ENCODE measurements around the gene KAT6B. TPM values are rescaled to one million over a fixed set of nuclear protein-coding genes. Genes with fewer than 3 reads are reported as not detected.

The KAT6B gene
- total RNA-seq, 1 donor from 2014 or later = 41.1 TPM

DNA sequence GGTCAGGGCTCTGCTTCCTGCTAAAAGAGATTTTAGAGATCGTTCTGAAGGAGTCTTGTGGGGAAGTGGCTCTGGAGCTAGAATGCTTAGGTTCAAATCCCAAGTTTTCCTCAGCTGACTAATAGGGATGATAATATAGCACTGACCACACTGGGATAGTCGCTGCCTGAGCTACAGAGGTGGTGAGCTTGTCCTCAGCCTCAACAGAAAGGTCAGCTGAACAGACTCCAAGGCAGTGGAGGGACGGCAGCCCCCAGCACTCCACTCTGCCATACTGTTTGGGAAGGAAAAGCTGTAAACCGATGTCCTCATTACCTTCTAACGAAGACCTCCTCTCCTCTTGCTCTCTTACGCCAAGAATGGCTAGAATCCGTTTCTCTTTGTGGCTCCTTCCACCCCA, 36.2 kb downstream of the KAT6B start:
- Histone ChIP-seq H3K9me3 (no peaks in the 10 kb centered on the region), H3K27me3 (no peaks in the 10 kb centered on the region), H3K36me3 (no peaks in the 10 kb centered on the region), H3K4me3 (no peak overlapping the region), H3K4me1 (no peaks in the 10 kb centered on the region), H3K27ac (no peak overlapping the region)
- intact Hi-C loops (cut with DNase I) = no loop called here
- DNase-seq (ENCODE audit: low spot score in 2 of 2) = no peak
- TF ChIP-seq, protein P1, sequence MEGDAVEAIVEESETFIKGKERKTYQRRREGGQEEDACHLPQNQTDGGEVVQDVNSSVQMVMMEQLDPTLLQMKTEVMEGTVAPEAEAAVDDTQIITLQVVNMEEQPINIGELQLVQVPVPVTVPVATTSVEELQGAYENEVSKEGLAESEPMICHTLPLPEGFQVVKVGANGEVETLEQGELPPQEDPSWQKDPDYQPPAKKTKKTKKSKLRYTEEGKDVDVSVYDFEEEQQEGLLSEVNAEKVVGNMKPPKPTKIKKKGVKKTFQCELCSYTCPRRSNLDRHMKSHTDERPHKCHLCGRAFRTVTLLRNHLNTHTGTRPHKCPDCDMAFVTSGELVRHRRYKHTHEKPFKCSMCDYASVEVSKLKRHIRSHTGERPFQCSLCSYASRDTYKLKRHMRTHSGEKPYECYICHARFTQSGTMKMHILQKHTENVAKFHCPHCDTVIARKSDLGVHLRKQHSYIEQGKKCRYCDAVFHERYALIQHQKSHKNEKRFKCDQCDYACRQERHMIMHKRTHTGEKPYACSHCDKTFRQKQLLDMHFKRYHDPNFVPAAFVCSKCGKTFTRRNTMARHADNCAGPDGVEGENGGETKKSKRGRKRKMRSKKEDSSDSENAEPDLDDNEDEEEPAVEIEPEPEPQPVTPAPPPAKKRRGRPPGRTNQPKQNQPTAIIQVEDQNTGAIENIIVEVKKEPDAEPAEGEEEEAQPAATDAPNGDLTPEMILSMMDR (IDR thresholded peaks at IDR 0.05) = no peak

DNA sequence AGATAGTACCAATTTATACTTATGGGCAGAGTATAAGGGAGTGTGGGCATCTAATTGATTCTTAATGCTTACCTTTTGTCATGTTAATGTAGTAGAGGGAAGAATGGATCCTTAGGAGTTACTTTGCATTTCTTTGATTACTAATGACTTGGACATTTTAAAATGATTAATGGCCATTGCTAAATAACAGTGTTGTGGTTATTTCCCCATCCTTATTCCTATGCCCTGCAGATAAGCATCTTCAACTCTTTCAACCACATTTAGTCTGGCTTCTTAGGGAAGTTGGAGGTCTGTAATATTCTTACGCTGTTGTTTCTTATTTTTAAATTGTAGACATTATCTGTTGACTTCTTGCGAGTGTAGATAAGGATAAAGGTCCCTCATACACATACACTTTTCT, 37.2 kb downstream of the KAT6B start:
- Histone ChIP-seq H3K36me3 (no peaks in the 10 kb centered on the region), H3K9me3 (no peaks in the 10 kb centered on the region), H3K27me3 (no peaks in the 10 kb centered on the region), H3K4me3 (no peak overlapping the region), H3K4me1 (no peaks in the 10 kb centered on the region), H3K27ac (no peak overlapping the region)
- intact Hi-C loops (cut with DNase I) = no loop called here
- DNase-seq (ENCODE audit: low spot score in 2 of 2) = no peak
- TF ChIP-seq, protein P1 (IDR thresholded peaks at IDR 0.05) = no peak

DNA sequence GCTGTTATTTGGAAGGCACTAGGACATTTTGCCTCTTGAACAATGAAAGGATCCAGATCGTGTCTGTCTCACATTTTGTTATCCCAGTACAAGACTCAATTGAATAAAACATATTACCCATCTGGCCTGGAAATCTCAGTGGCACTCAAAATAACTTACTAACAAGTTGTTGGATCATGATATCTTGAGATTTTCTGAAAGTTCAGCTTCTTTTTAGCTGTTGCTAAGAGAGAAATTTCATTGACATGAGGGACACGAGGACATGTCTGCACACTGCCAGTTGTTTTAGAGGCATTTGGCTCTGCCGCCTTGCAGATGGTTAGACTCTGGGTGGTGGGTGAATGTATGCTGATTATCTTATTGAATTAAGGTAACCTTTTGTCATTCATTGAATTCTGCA, 41.0 kb downstream of the KAT6B start:
- H3K27me3 ChIP-seq = no peaks in the 10 kb centered on the region
- no peaks in the 10 kb centered on the region for H3K4me1 ChIP-seq
- DNase-seq (ENCODE audit: low spot score in 2 of 2) = no peak
- H3K9me3 ChIP-seq = no peaks in the 10 kb centered on the region
- no peaks in the 10 kb centered on the region for H3K36me3 ChIP-seq
- intact Hi-C loops (cut with DNase I) = no loop called here
- no peak overlapping the region for H3K27ac ChIP-seq
- TF ChIP-seq, protein P1 (IDR thresholded peaks at IDR 0.05) = no peak
- H3K4me3 ChIP-seq = no peak overlapping the region

DNA sequence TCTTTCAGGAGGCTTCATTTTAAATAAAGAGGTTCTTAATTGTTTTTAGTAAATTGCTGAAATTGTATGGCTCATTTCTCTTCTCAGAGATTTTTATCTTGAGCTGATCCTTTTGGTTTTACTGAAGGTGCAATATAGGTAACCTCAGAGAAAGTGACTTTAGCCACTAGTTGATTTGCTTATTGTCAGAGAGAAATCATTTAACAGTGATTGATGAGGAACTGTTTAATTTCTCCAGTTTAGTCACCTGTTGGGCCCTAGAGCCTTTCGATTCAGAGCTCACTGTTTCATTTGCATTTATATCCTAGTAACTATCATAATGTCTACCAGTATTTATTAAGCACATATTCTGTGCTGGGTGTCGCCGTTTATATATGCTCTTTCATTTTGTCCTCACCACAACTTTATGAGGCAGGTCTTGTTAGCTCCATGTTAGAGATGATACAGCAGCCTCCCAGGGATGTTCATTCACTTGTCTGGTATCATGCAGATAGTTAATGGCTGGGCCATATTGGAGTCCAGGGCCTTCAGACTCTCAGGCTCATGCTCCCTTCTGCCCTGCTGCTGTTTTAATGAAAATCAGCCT, 42.1 kb downstream of the KAT6B start:
- DNase-seq (ENCODE audit: low spot score in 2 of 2) = no peak
- no peak overlapping the region for H3K27ac ChIP-seq
- H3K4me3 ChIP-seq = no peak overlapping the region
- H3K27me3 ChIP-seq = no peaks in the 10 kb centered on the region
- TF ChIP-seq, protein P1 (IDR thresholded peaks at IDR 0.05) = no peak
- H3K4me1 ChIP-seq = no peaks in the 10 kb centered on the region
- intact Hi-C loops (cut with DNase I) = no loop called here
- H3K9me3 ChIP-seq = no peaks in the 10 kb centered on the region
- no peaks in the 10 kb centered on the region for H3K36me3 ChIP-seq

DNA sequence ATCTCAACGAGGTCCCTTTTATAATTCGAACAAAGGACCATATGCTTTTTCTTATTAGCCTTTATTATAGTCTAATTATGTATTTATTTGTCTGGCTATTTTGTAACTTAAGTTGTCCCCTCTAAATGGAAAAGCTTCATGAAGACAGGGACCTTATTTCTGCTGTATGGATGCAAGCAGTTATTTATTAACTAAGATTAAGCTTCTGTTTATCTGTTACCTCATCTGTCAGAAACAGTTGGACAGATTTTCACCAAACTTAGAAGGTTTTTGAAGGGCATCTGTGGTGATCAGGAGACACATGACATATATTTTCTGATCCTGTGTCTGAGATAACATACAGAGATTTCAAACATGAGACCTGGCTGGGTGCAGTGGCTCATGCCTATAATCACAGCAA, 43.2 kb downstream of the KAT6B start:
- intact Hi-C loops (cut with DNase I) = no loop called here
- no peak for DNase-seq (ENCODE audit: low spot score in 2 of 2)
- Histone ChIP-seq H3K27ac (no peak overlapping the region), H3K4me3 (no peak overlapping the region), H3K36me3 (no peaks in the 10 kb centered on the region), H3K9me3 (no peaks in the 10 kb centered on the region), H3K27me3 (no peaks in the 10 kb centered on the region), H3K4me1 (no peaks in the 10 kb centered on the region)
- TF ChIP-seq, protein P1 (IDR thresholded peaks at IDR 0.05) = no peak

DNA sequence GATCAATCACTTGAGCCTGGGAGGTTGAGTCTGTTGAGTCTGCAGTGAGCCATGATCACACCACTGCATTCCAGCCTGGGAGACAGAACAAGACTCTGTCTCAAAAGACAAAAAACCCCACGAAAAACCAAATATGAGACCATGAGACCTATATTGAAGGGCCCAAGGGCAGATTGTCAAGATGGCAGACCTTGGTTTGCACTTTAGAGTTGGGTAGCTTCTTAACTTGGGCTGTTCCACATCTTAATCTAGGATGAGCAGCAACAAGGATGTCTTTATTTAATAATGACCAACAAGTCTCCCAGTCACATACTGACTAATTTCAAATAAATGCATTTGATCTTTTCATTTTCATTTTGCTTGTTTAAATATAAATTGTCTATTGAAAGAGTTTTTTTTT, 43.8 kb downstream of the KAT6B start:
- TF ChIP-seq, protein P1 (IDR thresholded peaks at IDR 0.05) = no peak
- H3K36me3 ChIP-seq = no peaks in the 10 kb centered on the region
- no peaks in the 10 kb centered on the region for H3K4me1 ChIP-seq
- DNase-seq (ENCODE audit: low spot score in 2 of 2) = no peak
- no peaks in the 10 kb centered on the region for H3K9me3 ChIP-seq
- H3K4me3 ChIP-seq = no peak overlapping the region
- intact Hi-C loops (cut with DNase I) = no loop called here
- H3K27me3 ChIP-seq = no peaks in the 10 kb centered on the region
- no peak overlapping the region for H3K27ac ChIP-seq
